Tibial nerve (tissue), 3 donors: ENCODE measurements around the gene HACE1.

Source experiments
- POLR2A ChIP-seq, 2 donors: fragments of 450-650 bp; IDR thresholded peaks; one replicate each; pipeline ENCODE4 v1.6.1; 2017; ENCODE audit warnings: antibody characterized with exemption in 2 of 2, mild to moderate bottlenecking in 2 of 2, moderate library complexity in 2 of 2
- TF ChIP-seq, protein P1 (sequence below), 5 experiments: fragments of 200-600 bp in 3 of 5; fragments of 450-650 bp in 2 of 5; sonication (generic) in 3 of 5; IDR thresholded peaks; one replicate each; pipeline ENCODE4 v1.5.1; 2016 to 2019; ENCODE audit warnings: antibody characterized with exemption in 5 of 5, mild to moderate bottlenecking in 3 of 5, moderate library complexity in 2 of 5

GRCh38 chr6:104787305-104787704 lies 72.4 kb downstream of the HACE1 start:
- TF ChIP-seq, protein P1, sequence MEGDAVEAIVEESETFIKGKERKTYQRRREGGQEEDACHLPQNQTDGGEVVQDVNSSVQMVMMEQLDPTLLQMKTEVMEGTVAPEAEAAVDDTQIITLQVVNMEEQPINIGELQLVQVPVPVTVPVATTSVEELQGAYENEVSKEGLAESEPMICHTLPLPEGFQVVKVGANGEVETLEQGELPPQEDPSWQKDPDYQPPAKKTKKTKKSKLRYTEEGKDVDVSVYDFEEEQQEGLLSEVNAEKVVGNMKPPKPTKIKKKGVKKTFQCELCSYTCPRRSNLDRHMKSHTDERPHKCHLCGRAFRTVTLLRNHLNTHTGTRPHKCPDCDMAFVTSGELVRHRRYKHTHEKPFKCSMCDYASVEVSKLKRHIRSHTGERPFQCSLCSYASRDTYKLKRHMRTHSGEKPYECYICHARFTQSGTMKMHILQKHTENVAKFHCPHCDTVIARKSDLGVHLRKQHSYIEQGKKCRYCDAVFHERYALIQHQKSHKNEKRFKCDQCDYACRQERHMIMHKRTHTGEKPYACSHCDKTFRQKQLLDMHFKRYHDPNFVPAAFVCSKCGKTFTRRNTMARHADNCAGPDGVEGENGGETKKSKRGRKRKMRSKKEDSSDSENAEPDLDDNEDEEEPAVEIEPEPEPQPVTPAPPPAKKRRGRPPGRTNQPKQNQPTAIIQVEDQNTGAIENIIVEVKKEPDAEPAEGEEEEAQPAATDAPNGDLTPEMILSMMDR (IDR thresholded peaks at IDR 0.05), result no peak
- no peak for TF ChIP-seq POLR2A (IDR thresholded peaks at IDR 0.05)
